HFFc6 (cell line): ENCODE data around the gene YWHAB. TPM values are rescaled to one million over a fixed set of nuclear protein-coding genes. Genes with fewer than 3 reads are reported as not detected.

Source experiments
- DNase-seq: peaks from one replicate; pipeline ENCODE4 v3.0.0-alpha.2; 2018
- H3K27ac Mint-ChIP-seq: 2 replicates; pipeline ENCODE4 v1.8.0; 2020; ENCODE audit warnings: mild to moderate bottlenecking, mixed read lengths
- H3K27me3 Mint-ChIP-seq: 2 replicates; pipeline ENCODE4 v1.8.0; 2021; ENCODE audit warnings: mild to moderate bottlenecking, moderate library complexity, mixed read lengths; ENCODE audit not compliant: insufficient read depth
- H3K36me3 Mint-ChIP-seq: 2 replicates; pipeline ENCODE4 v1.8.0; 2021; ENCODE audit warnings: low read depth, mixed read lengths
- H3K4me1 Mint-ChIP-seq: 2 replicates; pipeline ENCODE4 v1.8.0; 2020; ENCODE audit warnings: low read depth, mixed read lengths
- H3K4me3 Mint-ChIP-seq: 2 replicates; pipeline ENCODE4 v1.8.0; 2020; ENCODE audit warnings: mild to moderate bottlenecking, moderate library complexity, mixed read lengths
- H3K9me3 Mint-ChIP-seq: 2 replicates; pipeline ENCODE4 v1.8.0; 2020; ENCODE audit warnings: mild to moderate bottlenecking, mixed read lengths
- CTCF ChIP-seq: fragments of 200-600 bp; sonication (generic); IDR thresholded peaks from 2 replicates; pipeline ENCODE4 v1.5.0; 2021; ENCODE audit warnings: antibody characterized with exemption, mild to moderate bottlenecking
- total RNA-seq, 6 experiments: library from RNA; stranded (reverse); fragmentation: NEBNext Ultra II Directional; extraction: Animal tissue kit (Norgen Biotek cat#: 25700); gene quantifications; 2 replicates in 1 of 6; 3 replicates in 5 of 6; pipeline ENCODE4 v1.2.3, GENCODE V29; 2021

YWHAB gene
- total RNA-seq, 6 experiments from 2014 or later = 284 to 315 (median 301) TPM

GRCh38 chr20:44938637-44939036 lies 53.1 kb downstream of the YWHAB start:
- Mint-ChIP-seq H3K4me3 (no peak overlapping the region), H3K9me3 (no peaks in the 10 kb centered on the region), H3K27me3 (no peaks in the 10 kb centered on the region; the same call in 1 of the 2 replicates), H3K36me3 (peaks cover 27% of the 10 kb centered on the region), H3K4me1 (peaks cover 17% of the 10 kb centered on the region), H3K27ac (peak overlapping the region; percentile 45)
- no peak for DNase-seq
- no peak for TF ChIP-seq CTCF

- TF ChIP-seq CTCF = no peak
- H3K4me3 Mint-ChIP-seq = no peak overlapping the region
- peaks cover 35% of the 10 kb centered on the region for H3K36me3 Mint-ChIP-seq
- peak overlapping the region; percentile 47 for H3K27ac Mint-ChIP-seq
- no peak for DNase-seq
- H3K27me3 Mint-ChIP-seq = no peaks in the 10 kb centered on the region; the same call in 1 of the 2 replicates
- peaks cover 17% of the 10 kb centered on the region for H3K4me1 Mint-ChIP-seq
- H3K9me3 Mint-ChIP-seq = no peaks in the 10 kb centered on the region
Measured at GRCh38 chr20:44941120-44941691, 55.7 kb downstream of the YWHAB start.

- DNase-seq = no peak
- TF ChIP-seq CTCF = peak; percentile 35; the same call in 1 of the 2 replicates
- Mint-ChIP-seq H3K4me3 (no peak overlapping the region), H3K36me3 (peaks cover 38% of the 10 kb centered on the region), H3K27ac (0 out of 2 replicates have a peak overlapping the region, but pooled peaks have one; percentile 47), H3K4me1 (peaks cover 17% of the 10 kb centered on the region), H3K9me3 (no peaks in the 10 kb centered on the region), H3K27me3 (no peaks in the 10 kb centered on the region; the same call in 1 of the 2 replicates)
Measured at GRCh38 chr20:44942264-44942973, 56.9 kb downstream of the YWHAB start.

- Mint-ChIP-seq H3K36me3 (peaks cover 49% of the 10 kb centered on the region), H3K4me1 (peaks cover 9% of the 10 kb centered on the region), H3K27ac (no peak overlapping the region), H3K4me3 (no peak overlapping the region), H3K9me3 (no peaks in the 10 kb centered on the region), H3K27me3 (no peaks in the 10 kb centered on the region; the same call in 1 of the 2 replicates)
- TF ChIP-seq CTCF = no peak
- DNase-seq = no peak
Measured at GRCh38 chr20:44943828-44944227, 58.3 kb downstream of the YWHAB start.

- Mint-ChIP-seq H3K9me3 (no peaks in the 10 kb centered on the region), H3K4me1 (peaks cover 5% of the 10 kb centered on the region; the same call in 1 of the 2 replicates), H3K36me3 (peaks cover 54% of the 10 kb centered on the region), H3K4me3 (no peak overlapping the region), H3K27me3 (no peaks in the 10 kb centered on the region; the same call in 1 of the 2 replicates), H3K27ac (no peak overlapping the region; the same call in 1 of the 2 replicates)
- no peak for TF ChIP-seq CTCF
- no peak for DNase-seq
Measured at GRCh38 chr20:44945261-44945660, 59.8 kb downstream of the YWHAB start.
